Measurements from ENCODE around the gene KIF2B.

- no peak for TF ChIP-seq ZFP30 (CRISPR knock-in tag; IDR thresholded peaks at IDR 0.05)
- no peak for TF ChIP-seq ZC3H10 (CRISPR knock-in tag; IDR thresholded peaks at IDR 0.05)
- TF ChIP-seq ZNF70 (CRISPR knock-in tag; IDR thresholded peaks at IDR 0.05), result no peak
- TF ChIP-seq, protein P1, sequence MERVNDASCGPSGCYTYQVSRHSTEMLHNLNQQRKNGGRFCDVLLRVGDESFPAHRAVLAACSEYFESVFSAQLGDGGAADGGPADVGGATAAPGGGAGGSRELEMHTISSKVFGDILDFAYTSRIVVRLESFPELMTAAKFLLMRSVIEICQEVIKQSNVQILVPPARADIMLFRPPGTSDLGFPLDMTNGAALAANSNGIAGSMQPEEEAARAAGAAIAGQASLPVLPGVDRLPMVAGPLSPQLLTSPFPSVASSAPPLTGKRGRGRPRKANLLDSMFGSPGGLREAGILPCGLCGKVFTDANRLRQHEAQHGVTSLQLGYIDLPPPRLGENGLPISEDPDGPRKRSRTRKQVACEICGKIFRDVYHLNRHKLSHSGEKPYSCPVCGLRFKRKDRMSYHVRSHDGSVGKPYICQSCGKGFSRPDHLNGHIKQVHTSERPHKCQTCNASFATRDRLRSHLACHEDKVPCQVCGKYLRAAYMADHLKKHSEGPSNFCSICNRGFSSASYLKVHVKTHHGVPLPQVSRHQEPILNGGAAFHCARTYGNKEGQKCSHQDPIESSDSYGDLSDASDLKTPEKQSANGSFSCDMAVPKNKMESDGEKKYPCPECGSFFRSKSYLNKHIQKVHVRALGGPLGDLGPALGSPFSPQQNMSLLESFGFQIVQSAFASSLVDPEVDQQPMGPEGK (CRISPR knock-in tag; IDR thresholded peaks at IDR 0.05; ENCODE audit: borderline replicate concordance), result no peak
- TF ChIP-seq ARNTL (CRISPR knock-in tag; IDR thresholded peaks at IDR 0.05; ENCODE audit: borderline replicate concordance, low read depth), result no peak
- no peak for TF ChIP-seq TOX (CRISPR knock-in tag; IDR thresholded peaks at IDR 0.05; ENCODE audit: borderline replicate concordance)
- TF ChIP-seq CREB5 (CRISPR knock-in tag; IDR thresholded peaks at IDR 0.05; ENCODE audit: low read depth), result no peak
- no peak for TF ChIP-seq PPARA (CRISPR knock-in tag; IDR thresholded peaks at IDR 0.05; ENCODE audit: borderline replicate concordance)
- no peak for TF ChIP-seq GLIS3 (CRISPR knock-in tag; IDR thresholded peaks at IDR 0.05)
- no peak for TF ChIP-seq ZFP3 (CRISPR knock-in tag; IDR thresholded peaks at IDR 0.05)
Measured at GRCh38 chr17:53796642-53797041, 26.1 kb upstream of the KIF2B start.
